Measurements from ENCODE around the gene EIF1B.

Gene EIF1B

DNA sequence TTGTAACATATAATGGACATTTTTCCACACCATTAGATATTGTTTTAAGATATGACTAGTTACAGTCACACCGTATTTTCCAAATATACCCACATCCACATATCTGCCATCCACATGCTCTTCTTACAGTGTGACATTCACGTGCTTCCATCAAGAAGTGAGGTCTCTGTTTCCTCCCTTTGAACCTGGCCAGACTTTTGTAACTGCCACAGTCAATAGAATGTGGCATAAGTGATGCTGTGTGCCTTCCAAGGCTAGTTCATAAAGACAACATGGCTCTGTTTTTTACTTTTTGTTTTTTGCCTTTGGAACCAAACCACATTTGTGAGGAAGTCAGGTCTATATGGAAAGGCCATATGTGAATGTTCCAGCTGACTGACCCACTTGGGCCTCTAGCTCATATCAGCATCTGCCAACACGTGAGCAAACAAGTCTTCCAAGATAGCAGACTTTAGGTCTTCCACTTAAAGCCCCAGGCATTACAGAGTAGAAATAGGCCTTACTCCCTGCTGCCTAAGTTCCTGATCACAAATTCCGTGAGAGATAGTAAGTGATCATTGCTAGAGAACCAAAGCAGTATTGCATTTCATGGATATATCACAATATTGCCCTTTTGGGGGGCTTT lies 27.1 kb downstream of the EIF1B start:
- in situ Hi-C loops (cut with MboI; ENCODE audit: low pct_unique_long_range_greater_than_20kb, low sequenced_read_pairs) = no loop called here
- DNase-seq = no peak

DNA sequence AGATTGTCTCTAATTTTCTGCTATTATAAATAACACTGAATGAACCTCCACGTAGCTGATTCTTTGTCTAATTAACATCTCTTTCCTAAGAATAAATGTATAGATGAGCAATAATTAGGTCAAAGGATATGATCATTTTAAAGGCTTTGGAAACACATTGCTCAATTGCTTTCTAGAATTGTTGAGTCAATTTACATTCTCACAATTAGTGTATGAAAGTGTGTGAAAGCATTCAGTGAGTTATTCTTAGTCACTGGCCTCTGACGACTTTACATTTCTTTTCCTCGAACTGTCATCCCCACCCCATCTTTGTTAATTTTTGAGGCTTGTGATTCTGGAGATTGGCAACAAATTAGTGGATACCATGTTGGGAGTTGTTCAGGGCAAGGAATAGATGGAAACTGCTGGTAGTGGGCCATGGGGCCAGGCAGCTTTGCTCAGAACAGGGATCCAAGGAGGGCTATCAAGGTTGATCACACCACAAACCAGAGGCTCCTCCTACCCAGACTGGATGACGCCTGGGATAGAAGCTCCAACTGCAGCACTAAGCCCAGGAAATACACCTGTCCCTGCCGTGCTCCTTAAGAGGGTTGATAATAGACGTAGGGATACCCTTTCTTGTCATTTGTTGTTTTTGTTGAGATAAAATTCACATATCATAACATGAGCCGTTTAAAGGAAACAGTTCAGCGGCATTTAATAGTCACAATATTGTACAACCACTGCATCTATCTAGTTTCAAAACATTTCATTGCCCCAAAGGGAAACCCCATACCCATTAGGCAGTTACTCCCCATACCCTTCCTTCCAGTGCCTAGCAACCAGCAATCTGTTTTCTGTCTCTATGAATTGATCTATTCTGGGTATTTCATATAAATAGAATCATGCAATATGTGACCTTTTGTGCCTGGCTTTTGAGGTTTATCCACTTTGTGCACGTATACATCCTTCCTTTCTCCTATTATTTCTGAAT lies 27.9 kb downstream of the EIF1B start:
- no peak for DNase-seq
- in situ Hi-C loops (cut with MboI; ENCODE audit: low pct_unique_long_range_greater_than_20kb, low sequenced_read_pairs) = no loop called here

DNA sequence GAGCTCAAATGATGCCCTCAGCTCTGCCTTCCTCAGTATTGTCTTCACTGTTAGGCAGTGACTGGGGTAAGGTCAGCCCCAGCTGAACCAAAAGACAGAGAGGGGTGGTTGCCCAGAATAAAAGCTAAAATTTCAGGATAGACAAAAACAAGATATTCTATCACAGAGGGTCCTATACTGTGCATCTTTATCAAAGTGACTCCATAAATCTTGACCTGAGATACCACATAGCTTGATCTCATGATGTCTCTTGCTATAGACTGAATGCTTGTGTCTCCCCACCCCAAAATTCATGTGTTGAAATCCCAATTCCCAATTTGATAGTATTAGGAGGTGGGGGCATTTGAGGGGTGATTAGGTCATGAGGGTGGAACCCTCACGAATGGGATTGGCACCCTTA lies 30.4 kb downstream of the EIF1B start:
- DNase-seq = no peak
- in situ Hi-C loops (cut with MboI; ENCODE audit: low pct_unique_long_range_greater_than_20kb, low sequenced_read_pairs) = no loop called here

DNA sequence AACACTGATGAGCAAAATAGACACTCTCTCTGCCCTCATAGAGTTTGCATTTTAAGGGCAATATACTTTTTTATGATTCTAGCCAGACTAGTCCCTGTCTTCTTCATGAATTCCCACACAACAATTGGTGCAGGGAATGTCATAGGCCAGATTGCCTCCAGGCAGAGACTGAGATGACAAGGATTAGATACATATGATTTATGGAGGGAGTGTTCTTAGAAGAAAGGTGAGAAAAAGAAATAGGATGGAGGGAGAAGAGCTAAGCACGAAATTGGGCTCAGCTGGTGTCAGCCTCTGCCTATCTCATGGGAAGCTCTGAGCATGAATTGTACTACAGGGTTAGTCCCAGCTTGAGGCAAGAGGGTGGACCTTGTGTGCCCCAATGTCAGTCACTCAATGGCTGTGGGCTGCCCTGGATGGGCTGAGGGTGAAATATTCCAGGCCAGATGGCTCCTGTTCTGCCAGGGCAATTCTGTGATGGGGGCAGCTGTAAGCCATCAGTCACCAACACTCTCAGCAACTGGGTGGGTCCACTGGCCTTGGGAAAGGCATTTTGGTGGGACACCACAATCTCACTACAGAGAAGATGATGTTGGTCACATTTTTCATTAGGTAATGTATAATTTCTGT lies 31.1 kb downstream of the EIF1B start:
- DNase-seq = no peak
- in situ Hi-C loops (cut with MboI; ENCODE audit: low pct_unique_long_range_greater_than_20kb, low sequenced_read_pairs) = no loop called here

DNA sequence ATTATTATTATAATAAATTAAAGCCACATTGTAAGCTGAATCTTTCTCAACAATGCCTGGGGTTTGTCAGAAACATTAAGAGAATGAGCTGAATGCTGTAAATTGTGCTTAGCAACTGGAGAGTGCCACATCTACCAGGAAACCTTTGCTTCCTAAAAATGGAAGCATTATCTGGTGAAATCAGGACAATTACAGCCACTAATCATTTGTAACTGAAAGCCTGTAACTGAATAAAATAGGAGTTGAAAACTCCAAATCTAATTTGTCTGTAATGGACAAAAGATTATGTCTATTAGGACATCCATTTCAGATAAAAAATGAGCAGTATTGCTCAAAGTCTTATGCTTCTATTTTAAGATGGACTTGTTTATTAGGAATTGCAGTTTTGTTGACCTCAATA lies 32.2 kb downstream of the EIF1B start:
- in situ Hi-C loops (cut with MboI; ENCODE audit: low pct_unique_long_range_greater_than_20kb, low sequenced_read_pairs) = no loop called here
- DNase-seq = no peak

GRCh38 chr3:40350529-40350928 lies 41.0 kb downstream of the EIF1B start:
- in situ Hi-C loops (cut with MboI; ENCODE audit: low pct_unique_long_range_greater_than_20kb, low sequenced_read_pairs) = no loop called here
- no peak for DNase-seq

DNA sequence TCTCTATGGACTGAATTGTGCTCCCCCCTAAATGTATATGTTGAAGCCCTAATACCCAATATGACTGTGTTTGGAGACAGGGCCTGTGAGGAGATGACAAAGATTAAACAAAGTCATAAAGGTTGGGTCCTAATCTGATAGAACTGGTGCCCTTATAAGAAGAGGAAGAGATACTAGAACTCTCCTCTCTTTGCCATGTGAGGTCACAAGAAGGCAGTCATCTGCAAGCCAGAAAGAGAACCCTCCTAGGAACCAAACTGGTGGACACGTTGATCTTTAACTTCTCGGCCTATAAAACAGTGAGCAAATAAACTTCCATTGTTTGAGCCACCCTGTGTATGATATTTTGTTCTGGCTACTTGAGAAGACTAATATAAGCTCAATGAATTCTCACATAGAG lies 45.9 kb downstream of the EIF1B start:
- DNase-seq = no peak
- in situ Hi-C loops (cut with MboI; ENCODE audit: low pct_unique_long_range_greater_than_20kb, low sequenced_read_pairs) = no loop called here

DNA sequence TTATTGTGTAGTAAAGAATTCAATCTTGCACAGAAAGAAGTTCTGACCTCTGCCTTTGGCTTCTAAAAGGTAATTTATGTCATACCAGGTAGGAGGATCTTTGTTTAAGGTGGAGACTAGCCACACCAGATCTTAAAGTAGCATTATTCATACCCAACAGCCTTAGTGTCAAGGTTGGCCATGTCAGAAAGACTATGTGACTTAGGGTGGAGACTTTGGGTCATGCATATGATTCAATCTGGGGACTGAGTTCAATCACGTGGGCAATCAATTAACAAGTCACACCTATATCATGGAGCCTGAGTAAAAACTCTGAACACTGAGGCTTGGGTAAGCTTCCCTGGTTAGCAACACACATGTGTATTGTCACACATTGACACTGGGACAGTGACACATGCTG lies 48.9 kb downstream of the EIF1B start:
- in situ Hi-C loops (cut with MboI; ENCODE audit: low pct_unique_long_range_greater_than_20kb, low sequenced_read_pairs) = no loop called here
- DNase-seq = no peak
